PC-3 (cell line): ENCODE results near the gene GPR146. TPM values are rescaled to one million over a fixed set of nuclear protein-coding genes. Genes with fewer than 3 reads are reported as not detected.

ENCODE experiments used
- ATAC-seq: fragments of 200-7000 bp; cut with Tn5 transposase; 2 replicates; pipeline ENCODE4 v1.9.1; 2020; ENCODE audit warnings: mild to moderate bottlenecking, moderate library complexity
- BruUV-seq: library from RNA; stranded (reverse); fragments of 400-500 nt; replicated peaks from 2 replicates; lab custom pipeline; 2021; lab: Mats Ljungman, UMichigan
- CTCF ChIA-PET: fragments of 300-600 bp; sonication (Branson Sonifier 250); formaldehyde crosslinking; loops from one replicate; lab custom pipeline; 2022; ENCODE audit warnings: antibody characterized with exemption; lab: Charles Lee
- POLR2A ChIA-PET: fragments of 300-600 bp; sonication (Branson Sonifier 250); formaldehyde crosslinking; loops from one replicate; lab custom pipeline; 2022; ENCODE audit warnings: antibody characterized with exemption; ENCODE audit not compliant: unreplicated experiment; lab: Charles Lee
- DNase-seq: peaks from one replicate; pipeline ENCODE4 v3.0.0-alpha.2; 2015
- H2AFZ ChIP-seq: fragments of 300-600 bp; sonication (generic); 2 replicates; pipeline ENCODE4 v1.6.0; 2016; ENCODE audit warnings: antibody characterized with exemption, low read length
- H3F3A ChIP-seq: fragments of 300-600 bp; sonication (generic); one replicate; pipeline ENCODE4 v1.6.0; 2017; ENCODE audit warnings: antibody characterized with exemption, low read length, control low read depth, mild to moderate bottlenecking; ENCODE audit not compliant: unreplicated experiment
- H3K27ac ChIP-seq: fragments of 300-600 bp; sonication (generic); 2 replicates; pipeline ENCODE4 v1.5.1; 2016; ENCODE audit warnings: mild to moderate bottlenecking, low read length
- H3K27me3 ChIP-seq: fragments of 300-600 bp; sonication (generic); 2 replicates; pipeline ENCODE4 v1.6.1; 2016; ENCODE audit warnings: low read length, mixed read lengths
- H3K36me3 ChIP-seq: fragments of 300-600 bp; sonication (generic); 2 replicates; pipeline ENCODE4 v1.6.1; 2016; ENCODE audit warnings: low read depth, mixed run types, low read length, mixed read lengths
- H3K4me1 ChIP-seq: fragments of 300-600 bp; sonication (generic); 2 replicates; pipeline ENCODE4 v1.5.1; 2016; ENCODE audit warnings: low read length; ENCODE audit not compliant: insufficient read depth
- H3K4me2 ChIP-seq: fragments of 300-600 bp; sonication (generic); 2 replicates; pipeline ENCODE4 v1.6.0; 2016; ENCODE audit warnings: low read length
- H3K4me3 ChIP-seq: fragments of 300-600 bp; sonication (generic); 2 replicates; pipeline ENCODE4 v1.5.1; 2016; ENCODE audit warnings: mild to moderate bottlenecking, low read length, mixed read lengths
- H3K79me2 ChIP-seq: fragments of 300-600 bp; sonication (generic); 2 replicates; pipeline ENCODE4 v1.6.1; 2017; ENCODE audit warnings: low read length, mixed read lengths
- H3K9ac ChIP-seq: fragments of 300-600 bp; sonication (generic); 2 replicates; pipeline ENCODE4 v1.6.0; 2016; ENCODE audit warnings: mild to moderate bottlenecking, low read length
- H3K9me2 ChIP-seq: fragments of 300-600 bp; sonication (generic); replicated peaks from 2 replicates; pipeline ENCODE4 v1.6.1; 2016; ENCODE audit warnings: mixed run types, low read length, mixed read lengths
- H3K9me3 ChIP-seq: fragments of 300-600 bp; sonication (generic); 2 replicates; pipeline ENCODE4 v1.6.1; 2016; ENCODE audit warnings: low read length, mixed read lengths
- H4K20me1 ChIP-seq: fragments of 300-600 bp; sonication (generic); 2 replicates; pipeline ENCODE4 v1.6.1; 2016; ENCODE audit warnings: low read length, mixed read lengths
- EZH2 ChIP-seq: fragments of 300-600 bp; sonication (generic); IDR thresholded peaks from one replicate; pipeline ENCODE4 v1.6.1; 2017; ENCODE audit warnings: antibody characterized with exemption, mild to moderate bottlenecking, low read length; ENCODE audit not compliant: unreplicated experiment
- EZH2phosphoT487 ChIP-seq: fragments of 300-600 bp; sonication (generic); IDR thresholded peaks from 2 replicates; pipeline ENCODE4 v1.6.1; 2018; ENCODE audit warnings: mild to moderate bottlenecking, antibody characterized with exemption, low read length, borderline replicate concordance
- intact Hi-C: fragments of 100-400 bp; cut with micrococcal nuclease; formaldehyde crosslinking; loops from 2 replicates; pipeline ENCODE4 v1.9.0; 2023
- total RNA-seq: library from RNA; depleted of rRNA; stranded (reverse); fragments of >200 nt; gene quantifications from 2 replicates; pipeline ENCODE4 v1.2.3, GENCODE V29; 2014
- TF ChIP-seq, protein P1 (sequence below): fragments of 300-600 bp; sonication (generic); conservative IDR thresholded peaks from 2 replicates; pipeline ENCODE4 v1.5.1; 2017; ENCODE audit warnings: antibody characterized with exemption, low read depth, mild to moderate bottlenecking, low read length

GPR146 gene
- total RNA-seq, 1 experiment from 2014 or later, result 2.7 TPM

DNA sequence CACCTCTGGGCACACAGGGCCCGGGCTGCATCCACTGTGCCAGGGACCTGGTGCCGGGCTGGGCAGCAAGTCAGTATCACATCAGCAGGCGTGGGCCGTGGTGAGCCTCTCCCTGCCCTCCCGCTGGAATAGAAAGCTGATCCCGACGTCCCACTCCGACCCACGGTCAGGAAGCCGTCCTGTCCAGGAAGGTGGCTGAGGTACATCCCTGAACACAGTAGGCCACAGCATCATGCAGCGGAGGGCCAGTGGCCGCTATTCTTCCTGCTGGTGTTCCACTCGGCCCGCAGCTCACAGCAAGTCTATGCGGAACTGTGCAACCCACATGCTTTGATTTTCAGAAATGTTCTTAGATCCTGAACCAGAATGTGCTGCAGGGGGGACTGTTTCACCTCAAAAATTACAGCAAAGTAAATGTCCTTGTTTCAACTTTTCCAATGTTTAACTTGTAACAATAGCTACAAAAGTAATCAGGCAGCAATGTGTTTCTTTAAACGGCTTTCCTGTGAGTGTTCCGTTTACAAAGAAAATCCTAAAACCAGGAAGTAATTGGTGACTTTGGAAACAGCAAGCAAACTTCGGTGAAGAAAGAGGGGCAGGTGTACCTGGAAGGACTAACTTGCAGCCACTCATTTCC is 676 bp upstream of the GPR146 start:
- Histone ChIP-seq H3K4me3 (peak overlapping the region; percentile 63), H3F3A (no peaks in the 10 kb centered on the region), H3K4me2 (peak overlapping the region; percentile 80), H3K36me3 (no peaks in the 10 kb centered on the region), H3K9ac (peak overlapping the region; percentile 79), H2AFZ (peak overlapping the region; percentile 81), H4K20me1 (peaks cover 5% of the 10 kb centered on the region; the same call in 1 of the 2 replicates), H3K27me3 (no peaks in the 10 kb centered on the region), H3K4me1 (peaks cover 30% of the 10 kb centered on the region), H3K27ac (peak overlapping the region; percentile 93), H3K79me2 (peaks cover 29% of the 10 kb centered on the region; the same call in 1 of the 2 replicates), H3K9me2 (no peaks in the 10 kb centered on the region), H3K9me3 (no peaks in the 10 kb centered on the region)
- ATAC-seq (peak; percentile 5), DNase-seq (peak; percentile 4)
- TF ChIP-seq EZH2phosphoT487 (no peak), EZH2 (no peak)
- TF ChIP-seq, protein P1, sequence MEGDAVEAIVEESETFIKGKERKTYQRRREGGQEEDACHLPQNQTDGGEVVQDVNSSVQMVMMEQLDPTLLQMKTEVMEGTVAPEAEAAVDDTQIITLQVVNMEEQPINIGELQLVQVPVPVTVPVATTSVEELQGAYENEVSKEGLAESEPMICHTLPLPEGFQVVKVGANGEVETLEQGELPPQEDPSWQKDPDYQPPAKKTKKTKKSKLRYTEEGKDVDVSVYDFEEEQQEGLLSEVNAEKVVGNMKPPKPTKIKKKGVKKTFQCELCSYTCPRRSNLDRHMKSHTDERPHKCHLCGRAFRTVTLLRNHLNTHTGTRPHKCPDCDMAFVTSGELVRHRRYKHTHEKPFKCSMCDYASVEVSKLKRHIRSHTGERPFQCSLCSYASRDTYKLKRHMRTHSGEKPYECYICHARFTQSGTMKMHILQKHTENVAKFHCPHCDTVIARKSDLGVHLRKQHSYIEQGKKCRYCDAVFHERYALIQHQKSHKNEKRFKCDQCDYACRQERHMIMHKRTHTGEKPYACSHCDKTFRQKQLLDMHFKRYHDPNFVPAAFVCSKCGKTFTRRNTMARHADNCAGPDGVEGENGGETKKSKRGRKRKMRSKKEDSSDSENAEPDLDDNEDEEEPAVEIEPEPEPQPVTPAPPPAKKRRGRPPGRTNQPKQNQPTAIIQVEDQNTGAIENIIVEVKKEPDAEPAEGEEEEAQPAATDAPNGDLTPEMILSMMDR, result no peak
- ChIA-PET POLR2A (no interaction called here), CTCF (interaction anchor here (1.9 kb wide), 1 partner anchor 51 kb away, joined by 12 read pairs; no protein-coding TSS in a partner anchor)
- intact Hi-C loops, result loop anchor here (5.0 kb wide), 2 partner anchors 51 to 211 kb away; partner anchors contain the start of gene SUN1
- BruUV-seq, result TSS peak; percentile 89

DNA sequence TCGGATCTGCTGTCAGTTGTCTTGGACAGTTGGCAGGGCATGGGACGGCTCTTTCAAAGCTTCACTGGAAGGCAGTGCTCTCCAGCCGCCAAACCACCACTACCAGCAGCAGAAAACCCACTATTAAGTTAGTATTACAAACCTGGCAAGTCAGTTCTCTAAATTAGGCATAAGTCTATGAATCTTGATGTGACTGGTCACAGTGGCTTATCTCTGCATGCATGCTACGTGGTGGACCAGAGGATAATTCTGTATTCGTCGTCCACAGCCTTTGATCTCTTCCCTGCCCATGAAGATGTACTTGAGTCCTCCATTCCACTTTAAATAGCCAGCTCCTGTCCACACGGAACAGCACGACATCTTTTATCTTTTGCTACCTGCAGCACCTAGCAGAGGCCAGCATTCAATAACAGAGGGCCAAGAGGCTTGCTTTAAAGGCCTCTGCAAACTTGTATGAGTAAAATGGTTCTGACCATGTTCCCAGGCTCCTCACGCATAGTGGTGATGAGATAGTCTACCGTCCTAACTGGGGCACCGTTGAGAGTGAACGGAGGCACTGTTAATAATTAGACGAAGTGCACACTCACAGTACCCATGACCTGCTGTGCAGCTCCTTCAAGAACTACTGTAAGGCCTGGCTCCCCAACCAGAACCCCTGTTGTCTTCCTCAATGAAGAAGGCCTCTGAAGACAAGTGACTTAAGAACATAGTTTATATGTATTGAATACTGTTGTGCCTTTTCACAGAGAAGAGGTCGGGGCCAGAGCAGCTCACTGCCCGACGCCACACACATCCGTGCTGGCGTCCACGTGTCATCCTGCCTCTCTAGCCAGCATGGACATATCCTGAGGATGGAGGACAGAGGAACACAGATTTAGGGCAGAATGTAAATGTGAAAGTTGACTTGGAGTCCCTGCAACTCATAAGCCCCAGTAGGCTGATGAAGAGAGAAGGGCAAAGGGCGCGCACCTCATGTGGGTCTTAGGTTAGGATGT is 1.0 kb downstream of the GPR146 start:
- Histone ChIP-seq H3K9me2 (no peaks in the 10 kb centered on the region), H3K4me1 (peaks cover 30% of the 10 kb centered on the region), H3K9me3 (no peaks in the 10 kb centered on the region), H3K36me3 (no peaks in the 10 kb centered on the region), H3K79me2 (peaks cover 29% of the 10 kb centered on the region; the same call in 1 of the 2 replicates), H4K20me1 (peaks cover 5% of the 10 kb centered on the region; the same call in 1 of the 2 replicates), H3K9ac (peak overlapping the region; percentile 74), H3K4me3 (peak overlapping the region; percentile 88), H3F3A (no peaks in the 10 kb centered on the region), H2AFZ (peak overlapping the region; percentile 76; the same call in 1 of the 2 replicates), H3K27ac (peak overlapping the region; percentile 21; the same call in 1 of the 2 replicates), H3K4me2 (peak overlapping the region; percentile 98), H3K27me3 (no peaks in the 10 kb centered on the region)
- TF ChIP-seq EZH2phosphoT487 (no peak), EZH2 (no peak)
- TF ChIP-seq, protein P1, result no peak
- CTCF ChIA-PET, result interaction anchor here (1.9 kb wide), 1 partner anchor 53 kb away, joined by 12 read pairs; no protein-coding TSS in a partner anchor
- TSS peak; percentile 54 for BruUV-seq
- POLR2A ChIA-PET, result no interaction called here
- ATAC-seq (no peak), DNase-seq (no peak)
- intact Hi-C loops, result no loop called here
